ENCODE results near the gene KTN1.

- no peak for TF ChIP-seq ZNF114 (CRISPR knock-in tag; IDR thresholded peaks at IDR 0.05)
- TF ChIP-seq CTCF (conservative IDR thresholded peaks at IDR 0.05; ENCODE audit: low read depth in 2 of 2) = no peak
- no peak for TF ChIP-seq POLR2AphosphoS5 (IDR thresholded peaks at IDR 0.05; ENCODE audit: low read depth)
- TF ChIP-seq EZH2 (IDR thresholded peaks at IDR 0.05; ENCODE audit: low read depth, unreplicated experiment) = no peak
- no peak for TF ChIP-seq EZH2phosphoT487 (IDR thresholded peaks at IDR 0.05; ENCODE audit: unreplicated experiment)
- TF ChIP-seq CREB1 (CRISPR knock-in tag; IDR thresholded peaks at IDR 0.05; ENCODE audit: low read depth) = no peak
- no peak for TF ChIP-seq JUNB (IDR thresholded peaks at IDR 0.05; ENCODE audit: unreplicated experiment)
- TF ChIP-seq ETS1 (IDR thresholded peaks at IDR 0.05) = no peak
- TF ChIP-seq REST (IDR thresholded peaks at IDR 0.05; ENCODE audit: unreplicated experiment) = no peak
Observed at GRCh38 chr14:55535516-55536203, 44.3 kb upstream of the KTN1 start.
